ENCODE measurements around the gene GBA2.

GBA2 gene

GRCh38 chr9:35717132-35717870 is 31.7 kb downstream of the GBA2 start:
- DNase-seq (ENCODE audit: low read depth in 2 of 2), result no peak

DNA sequence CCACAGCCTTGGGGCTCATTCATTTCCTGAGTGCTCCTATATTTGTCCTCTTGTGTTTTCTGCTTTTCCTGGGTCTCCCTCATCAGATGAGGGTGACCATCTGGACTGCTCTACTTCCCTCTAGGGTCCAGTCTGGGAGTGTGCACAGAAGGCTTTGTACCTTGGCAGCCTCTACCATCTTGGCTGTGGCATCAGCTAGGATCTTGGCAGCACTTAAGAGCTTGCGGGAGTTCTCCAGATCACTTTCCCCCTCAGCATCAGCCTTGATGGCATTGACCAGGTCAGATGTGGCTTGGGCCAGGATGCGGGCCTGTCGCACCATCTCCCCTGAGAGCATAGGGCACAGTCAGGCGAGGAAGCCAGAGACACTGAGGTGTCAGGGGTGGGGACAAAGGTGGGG is 32.8 kb downstream of the GBA2 start:
- no peak for DNase-seq (ENCODE audit: low read depth in 2 of 2)

- DNase-seq (ENCODE audit: low read depth in 2 of 2), result no peak
These were observed 34.3 kb downstream of the GBA2 start for GRCh38 chr9:35714579-35715252.

- DNase-seq (ENCODE audit: low read depth in 2 of 2), result no peak
These were observed 34.9 kb downstream of the GBA2 start for GRCh38 chr9:35714123-35714522.

- DNase-seq (ENCODE audit: low read depth in 2 of 2), result no peak
These were observed 35.5 kb downstream of the GBA2 start for GRCh38 chr9:35713578-35713977.

- no peak for DNase-seq (ENCODE audit: low read depth in 2 of 2)
These were observed 36.1 kb downstream of the GBA2 start for GRCh38 chr9:35712762-35713400.

DNA sequence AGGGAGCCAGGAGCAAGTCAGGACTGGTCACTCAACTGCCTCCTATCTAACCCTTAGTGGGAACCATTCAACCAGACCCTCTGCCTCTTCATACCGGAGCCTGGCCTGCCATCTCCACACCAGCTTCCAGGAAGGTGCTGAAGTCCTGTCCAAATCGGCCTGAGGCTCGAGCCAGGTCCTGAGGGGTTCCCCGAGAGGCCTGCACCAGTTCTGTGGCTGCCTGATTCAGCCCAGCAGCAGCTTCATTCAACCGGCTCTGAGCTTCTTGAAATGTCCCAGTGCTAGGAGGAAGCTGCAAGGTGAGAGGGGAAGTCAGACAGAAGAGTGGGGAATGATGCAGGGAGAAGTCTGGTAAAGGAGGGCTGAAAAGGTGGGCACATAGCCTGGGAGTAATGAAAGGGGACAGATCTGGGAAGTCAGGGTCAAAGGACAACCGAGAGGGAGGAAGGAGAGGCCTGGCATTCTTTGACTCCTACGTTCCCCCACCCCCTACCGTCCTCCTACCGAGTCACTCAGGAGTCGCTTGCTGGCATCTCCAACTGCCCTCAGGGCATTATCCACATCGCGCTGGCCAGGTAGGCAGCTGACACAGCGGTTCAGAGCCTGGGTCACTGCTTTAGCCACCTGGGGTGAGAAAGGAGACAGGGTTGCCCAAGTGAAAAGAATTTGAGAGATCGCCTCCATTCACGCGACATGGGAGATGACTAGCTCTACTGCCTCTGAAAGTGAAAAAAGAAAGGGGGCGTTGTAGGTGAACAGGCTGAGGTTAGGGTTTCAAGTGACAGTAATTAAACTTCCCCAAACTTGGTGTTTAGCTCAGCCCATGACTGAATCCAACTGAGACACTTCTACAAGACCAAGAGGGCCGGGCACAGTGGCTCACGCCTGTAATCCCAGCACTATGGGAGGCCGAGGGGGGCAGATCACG is 37.3 kb downstream of the GBA2 start:
- no peak for DNase-seq (ENCODE audit: low read depth in 2 of 2)

DNA sequence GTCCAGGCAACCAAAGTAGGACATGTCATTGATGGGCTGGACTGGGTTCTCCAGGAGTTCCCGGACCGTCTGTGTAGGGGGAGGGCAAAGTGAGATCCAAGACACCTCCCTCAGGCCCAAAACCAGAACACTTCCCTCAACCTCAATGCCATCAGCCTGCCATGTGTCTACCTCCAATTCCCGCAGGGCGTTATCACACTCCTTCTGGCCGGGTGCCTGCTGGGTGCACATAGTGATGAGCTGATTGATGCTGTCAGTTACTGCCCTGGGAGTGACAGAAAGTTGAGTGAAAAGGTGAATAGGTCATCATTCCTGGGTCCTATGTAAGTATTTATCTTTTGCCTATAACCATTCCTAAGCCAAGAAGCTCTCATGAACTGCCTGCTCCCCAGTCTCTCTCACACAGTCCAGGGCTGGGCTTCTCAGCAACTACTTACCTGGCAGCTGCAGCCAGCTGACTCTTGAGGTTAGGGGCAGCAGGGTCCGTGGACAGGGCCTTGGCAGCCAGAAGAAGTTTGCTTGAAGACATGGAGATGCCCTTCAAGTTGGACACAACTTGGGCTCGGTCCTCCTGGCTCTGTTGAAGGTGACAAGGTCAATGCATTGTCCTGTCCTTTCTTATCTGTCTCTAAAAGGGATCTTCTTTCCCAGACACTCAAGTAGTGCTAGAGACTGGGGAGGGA is 38.1 kb downstream of the GBA2 start:
- no peak for DNase-seq (ENCODE audit: low read depth in 2 of 2)

- no peak for DNase-seq (ENCODE audit: low read depth in 2 of 2)
These were observed 40.9 kb downstream of the GBA2 start for GRCh38 chr9:35708146-35708545.

DNA sequence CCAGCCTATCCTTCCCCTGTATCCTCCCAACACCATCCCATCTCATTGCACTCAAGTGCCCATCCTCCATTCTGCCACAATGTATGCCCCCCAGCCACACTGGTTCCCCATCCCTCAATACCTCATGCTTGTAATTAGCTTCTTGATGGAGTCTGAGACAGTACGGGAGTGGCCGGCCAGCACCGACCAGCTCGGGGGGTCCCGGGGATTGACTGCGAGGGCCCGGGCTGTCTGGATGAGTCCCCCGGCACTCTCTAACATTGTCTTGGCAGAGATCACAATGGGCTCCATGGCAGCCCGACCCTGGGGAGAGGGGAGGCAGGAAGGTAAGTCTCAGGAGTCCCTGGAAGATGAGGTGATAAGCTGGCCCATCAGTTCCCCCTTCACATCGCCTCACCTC is 42.1 kb downstream of the GBA2 start:
- no peak for DNase-seq (ENCODE audit: low read depth in 2 of 2)

GRCh38 chr9:35705836-35706430 is 43.1 kb downstream of the GBA2 start:
- DNase-seq (ENCODE audit: low read depth in 2 of 2), result no peak

GRCh38 chr9:35705372-35705771 is 43.7 kb downstream of the GBA2 start:
- no peak for DNase-seq (ENCODE audit: low read depth in 2 of 2)

- no peak for DNase-seq (ENCODE audit: low read depth in 2 of 2)
These were observed 44.9 kb downstream of the GBA2 start for GRCh38 chr9:35703906-35704672.

- no peak for DNase-seq (ENCODE audit: low read depth in 2 of 2)
These were observed 46.3 kb downstream of the GBA2 start for GRCh38 chr9:35702696-35703095.

DNA sequence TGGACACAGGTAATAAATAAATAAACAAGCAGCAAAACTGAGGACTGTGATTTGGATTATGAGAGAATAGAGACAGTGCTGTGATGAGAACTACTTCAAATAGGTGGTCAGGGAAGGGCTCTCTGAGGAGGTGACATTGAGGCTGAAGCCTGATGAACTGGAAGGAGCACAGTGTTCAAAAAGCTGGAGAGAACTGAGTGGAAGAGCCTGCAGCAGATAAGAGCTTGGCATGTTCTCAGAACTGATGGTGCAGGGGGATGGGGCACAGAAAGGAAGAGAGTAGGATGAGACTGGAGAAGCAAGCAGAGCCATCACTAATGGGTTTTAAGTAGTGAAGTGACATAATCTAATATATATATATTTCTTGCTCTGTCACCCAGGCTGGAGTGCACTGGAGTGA is 48.1 kb downstream of the GBA2 start:
- no peak for DNase-seq (ENCODE audit: low read depth in 2 of 2)

DNA sequence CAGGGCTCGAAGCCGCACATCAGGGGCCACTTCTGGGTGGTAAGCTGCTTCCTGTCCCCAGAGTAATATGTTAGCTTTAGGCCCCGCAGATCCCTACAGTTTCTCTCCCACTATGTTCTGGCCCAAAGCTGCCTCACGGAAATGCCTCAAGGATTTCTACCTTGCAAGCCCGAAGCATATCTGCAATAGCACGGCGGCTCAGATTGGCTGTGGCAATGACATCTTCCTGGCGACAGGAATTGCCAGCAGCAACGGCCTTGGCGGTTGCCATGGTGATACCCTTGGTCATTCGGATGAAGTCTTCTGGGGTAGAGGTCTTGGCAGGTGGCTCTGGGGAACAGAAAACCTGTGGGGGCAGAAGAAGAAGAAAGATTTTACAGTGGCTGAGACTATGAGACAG is 49.0 kb downstream of the GBA2 start:
- DNase-seq (ENCODE audit: low read depth in 2 of 2), result no peak

- DNase-seq (ENCODE audit: low read depth in 2 of 2), result no peak
These were observed 50.8 kb downstream of the GBA2 start for GRCh38 chr9:35698231-35698630.

GRCh38 chr9:35697486-35697885 is 51.5 kb downstream of the GBA2 start:
- DNase-seq (ENCODE audit: low read depth in 2 of 2), result no peak

DNA sequence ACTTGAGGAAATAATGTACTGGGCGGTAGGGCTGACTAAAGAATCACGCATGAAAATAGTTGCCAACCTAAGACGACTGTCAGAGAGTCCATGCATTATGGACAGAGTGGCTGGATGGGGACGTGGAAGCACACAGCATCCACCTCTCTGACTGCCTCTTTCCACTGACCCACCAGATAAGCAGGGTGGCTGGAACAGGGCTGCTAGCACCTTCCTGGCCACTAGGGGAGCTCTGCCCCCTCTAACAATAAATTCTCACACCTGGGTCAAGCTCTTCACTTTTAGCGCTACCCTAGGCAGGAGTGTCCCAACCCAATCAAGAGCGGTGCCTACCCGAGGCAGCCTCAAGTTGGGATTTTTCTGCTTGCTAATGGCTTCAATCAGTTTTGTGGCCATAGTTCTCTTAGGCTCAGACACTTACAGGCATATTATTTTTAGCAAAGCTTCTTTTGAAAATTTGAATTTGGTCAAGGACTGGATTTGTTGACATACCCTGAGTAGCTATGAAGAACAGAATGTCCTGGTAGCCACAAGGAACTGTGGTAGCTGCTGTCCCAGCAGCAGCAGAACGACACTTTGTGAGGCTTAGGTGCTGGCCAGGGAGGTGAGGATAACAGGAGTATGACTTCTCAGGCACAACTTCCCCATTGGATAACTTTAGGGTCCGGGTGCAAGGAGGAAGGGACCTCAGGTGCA is 52.4 kb downstream of the GBA2 start:
- DNase-seq (ENCODE audit: low read depth in 2 of 2), result peak; percentile 19 to 33

Measured in stimulated activated CD8-positive, alpha-beta memory T cell treated with anti-CD3 and anti-CD28 coated beads, Interleukin-7, amount 100 ng/mL, for 4 hours (primary cell).